Fibroblast of skin of abdomen (primary cell): ENCODE data around the gene CHFR.
A peak's percentile ranks its signal among the peaks of the same experiment; 100 is the strongest.
"Not testable (repeated sequence)": the region's sequence is repeated elsewhere in the genome, so short reads cannot be mapped to it uniquely, and the experiment has no call there.

Experiments
- DNase-seq: peaks from one replicate; pipeline ENCODE4 v3.0.0-alpha.2; 2013

The CHFR gene

DNA sequence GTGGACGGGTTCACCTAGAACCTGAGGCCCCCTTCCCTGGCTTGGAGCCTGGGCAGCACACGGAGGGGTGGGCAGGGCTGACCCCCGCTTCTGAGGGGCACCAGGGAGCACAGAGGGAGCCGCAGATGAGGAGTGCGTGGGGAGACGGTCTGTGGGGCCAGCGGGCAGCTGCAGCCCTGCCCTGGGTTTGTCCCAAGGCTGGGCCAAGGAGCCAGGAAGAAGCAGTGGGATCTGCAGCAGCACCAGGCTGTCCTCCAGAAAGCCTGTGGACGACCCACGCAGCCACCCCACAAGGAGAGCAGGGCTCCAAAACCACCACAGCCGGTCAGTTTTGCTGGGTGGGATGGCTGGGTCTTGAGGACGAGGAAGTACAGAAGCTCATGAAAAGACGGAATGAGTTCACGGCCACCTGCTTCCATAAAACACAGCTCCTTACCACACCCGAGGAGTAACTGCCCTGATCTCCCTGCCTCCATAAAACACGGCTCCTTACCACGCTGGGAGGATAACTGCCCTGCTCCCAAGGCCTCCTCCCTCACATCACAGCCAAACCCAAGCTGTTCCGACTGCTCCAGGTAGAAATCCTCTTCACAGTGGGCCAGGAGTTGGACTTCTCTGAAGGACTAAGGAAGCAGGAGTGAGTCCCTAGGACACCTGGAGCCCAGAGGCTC lies 48.9 kb downstream of the CHFR start:
- no peak for DNase-seq

GRCh38 chr12:132837693-132838409 lies 49.6 kb downstream of the CHFR start:
- DNase-seq: no peak

GRCh38 chr12:132836795-132837331 lies 50.5 kb downstream of the CHFR start:
- no peak for DNase-seq

DNA sequence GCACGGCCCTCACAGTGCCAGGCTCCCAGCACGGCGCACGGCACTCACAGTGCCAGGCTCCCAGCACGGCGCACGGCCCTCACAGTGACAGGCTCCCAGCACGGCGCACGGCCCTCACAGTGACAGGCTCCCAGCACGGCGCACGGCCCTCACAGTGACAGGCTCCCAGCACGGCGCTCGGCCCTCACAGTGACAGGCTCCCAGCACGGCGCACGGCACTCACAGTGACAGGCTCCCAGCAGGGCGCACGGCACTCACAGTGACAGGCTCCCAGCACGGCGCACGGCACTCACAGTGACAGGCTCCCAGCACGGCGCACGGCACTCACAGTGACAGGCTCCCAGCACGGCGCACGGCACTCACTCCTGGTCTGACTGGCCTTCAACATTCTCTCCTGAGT lies 51.2 kb downstream of the CHFR start:
- not testable (repeated sequence) for DNase-seq

GRCh38 chr12:132835076-132836025 lies 52.1 kb downstream of the CHFR start:
- DNase-seq: no peak

DNA sequence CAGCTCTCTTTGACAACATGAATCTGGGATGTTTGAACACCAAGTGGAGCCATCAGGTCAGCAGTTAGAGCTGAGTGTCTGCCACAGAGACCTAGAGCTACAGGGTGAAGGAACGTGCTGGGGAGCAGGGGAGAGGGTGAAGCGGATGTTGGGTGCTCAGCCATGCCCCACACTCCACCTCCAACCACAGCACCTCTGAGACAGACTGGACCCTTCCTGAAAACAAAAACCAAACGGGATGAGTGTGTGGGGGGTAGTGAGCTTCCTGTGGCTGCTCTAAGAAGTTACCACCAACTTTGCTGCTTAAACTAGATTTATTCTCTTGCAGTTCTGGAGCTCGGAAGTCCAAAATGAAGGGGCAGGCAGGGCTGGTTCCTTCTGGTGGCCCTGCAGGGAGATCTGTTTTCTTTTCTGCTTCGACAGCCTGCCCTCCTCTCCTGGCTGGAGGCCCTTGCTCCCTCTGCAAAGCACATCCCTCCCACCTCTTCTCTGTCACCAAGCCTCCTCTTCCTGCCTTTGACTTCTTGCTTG lies 53.2 kb downstream of the CHFR start:
- no peak for DNase-seq

- no peak for DNase-seq
These were observed 54.1 kb downstream of the CHFR start for GRCh38 chr12:132833341-132833740.

DNA sequence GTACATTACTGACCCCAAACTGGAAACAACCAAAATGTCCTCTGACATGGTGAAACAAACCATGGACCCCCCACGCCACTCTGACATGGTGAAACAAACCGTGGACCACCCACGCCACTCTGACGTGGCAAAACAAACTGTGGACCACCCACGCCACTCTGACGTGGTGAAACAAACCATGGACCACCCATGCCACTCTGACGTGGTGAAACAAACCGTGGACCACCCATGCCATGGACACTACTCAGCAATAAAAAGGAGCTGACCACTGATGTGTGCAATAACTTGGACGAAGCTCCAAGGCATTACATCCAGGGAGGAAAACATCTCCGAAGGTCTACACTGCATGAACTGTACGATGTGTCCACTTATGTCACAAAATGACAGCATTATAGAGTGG lies 55.6 kb downstream of the CHFR start:
- DNase-seq: no peak

GRCh38 chr12:132828706-132829534 lies 58.5 kb downstream of the CHFR start, which contains the start of gene GOLGA3:
TSS of gene GOLGA3 (minus strand) at chr12:132828869. CDS start at chr12:132822128, 6,741 bp downstream.
- peak; percentile 95 for DNase-seq

- DNase-seq: peak; percentile 63
These were observed 59.4 kb downstream of the CHFR start for GRCh38 chr12:132827763-132828703.

GRCh38 chr12:132825861-132826260 lies 61.5 kb downstream of the CHFR start:
- DNase-seq: no peak

DNA sequence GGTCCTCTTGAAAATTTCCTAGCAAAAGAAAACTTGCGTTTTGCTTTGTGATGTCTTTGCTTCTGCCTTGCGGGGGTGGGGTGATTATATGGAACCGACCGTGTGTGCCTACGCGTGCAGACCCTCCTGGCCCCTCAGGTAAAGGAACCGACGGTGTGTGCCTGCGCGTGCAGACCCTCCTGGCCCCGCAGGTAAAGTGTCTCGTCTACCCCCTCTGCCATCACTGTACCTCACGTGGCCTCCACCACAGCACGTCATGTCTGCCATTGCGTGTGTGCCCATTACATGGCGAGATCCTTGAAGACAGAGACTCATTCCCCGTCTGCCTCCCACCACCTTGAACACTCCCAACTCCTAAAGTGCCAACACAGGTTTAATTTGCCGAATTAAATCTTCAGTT lies 62.3 kb downstream of the CHFR start:
- no peak for DNase-seq

- DNase-seq: no peak
These were observed 63.4 kb downstream of the CHFR start for GRCh38 chr12:132824053-132824452.

- no peak for DNase-seq
These were observed 68.8 kb downstream of the CHFR start for GRCh38 chr12:132818562-132818961.

GRCh38 chr12:132814232-132814631 lies 73.2 kb downstream of the CHFR start:
- DNase-seq: no peak

DNA sequence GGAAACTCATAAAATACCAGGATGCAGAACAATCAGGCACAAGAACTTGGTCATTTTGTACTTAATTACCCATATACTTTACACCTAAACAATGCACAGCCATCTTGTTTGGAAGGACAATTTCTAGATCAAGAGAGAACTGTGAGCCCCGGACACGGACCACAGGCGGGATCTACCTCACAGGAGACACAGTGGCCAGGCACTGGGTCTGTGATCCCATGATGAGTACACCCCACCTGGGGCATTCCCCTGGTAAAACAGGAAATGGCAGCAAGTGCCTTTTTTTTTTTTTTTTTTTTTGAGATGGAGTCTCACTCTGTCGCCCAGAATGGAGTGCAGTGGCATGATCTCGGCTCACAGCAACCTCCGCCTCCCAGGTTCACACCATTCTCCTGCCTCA lies 74.0 kb downstream of the CHFR start:
- no peak for DNase-seq

GRCh38 chr12:132812631-132813305 lies 74.6 kb downstream of the CHFR start:
- DNase-seq: no peak

DNA sequence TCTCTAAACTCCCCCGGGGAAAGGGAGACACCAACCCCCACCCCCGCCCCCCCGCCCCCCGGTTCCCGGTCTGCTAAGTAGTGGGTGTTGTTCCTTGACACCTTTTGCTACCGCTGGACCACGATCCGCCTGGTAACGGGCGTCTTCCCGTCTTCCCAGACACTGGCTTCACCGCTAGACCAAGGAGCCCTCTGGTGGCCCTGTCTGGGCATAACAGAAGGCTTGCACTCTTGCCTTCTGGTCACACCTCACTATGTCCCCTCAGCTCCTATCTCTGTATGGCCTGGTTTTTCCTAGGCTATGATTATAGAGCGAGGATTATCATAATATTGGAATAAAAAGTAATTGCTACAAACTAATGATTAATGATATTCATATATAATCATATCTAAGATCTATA lies 78.0 kb downstream of the CHFR start:
- peak; percentile 23 for DNase-seq

- DNase-seq: no peak
These were observed 79.9 kb downstream of the CHFR start for GRCh38 chr12:132807295-132808092.
